GM04504 (cell line): ENCODE data around the gene SPARCL1.
"Not testable (repeated sequence)": the region's sequence is repeated elsewhere in the genome, so short reads cannot be mapped to it uniquely, and the experiment has no call there.

Source experiments
- DNase-seq: peaks from one replicate; pipeline ENCODE4 v3.0.0-alpha.2; 2012; ENCODE audit warnings: low read depth

The SPARCL1 gene

DNA sequence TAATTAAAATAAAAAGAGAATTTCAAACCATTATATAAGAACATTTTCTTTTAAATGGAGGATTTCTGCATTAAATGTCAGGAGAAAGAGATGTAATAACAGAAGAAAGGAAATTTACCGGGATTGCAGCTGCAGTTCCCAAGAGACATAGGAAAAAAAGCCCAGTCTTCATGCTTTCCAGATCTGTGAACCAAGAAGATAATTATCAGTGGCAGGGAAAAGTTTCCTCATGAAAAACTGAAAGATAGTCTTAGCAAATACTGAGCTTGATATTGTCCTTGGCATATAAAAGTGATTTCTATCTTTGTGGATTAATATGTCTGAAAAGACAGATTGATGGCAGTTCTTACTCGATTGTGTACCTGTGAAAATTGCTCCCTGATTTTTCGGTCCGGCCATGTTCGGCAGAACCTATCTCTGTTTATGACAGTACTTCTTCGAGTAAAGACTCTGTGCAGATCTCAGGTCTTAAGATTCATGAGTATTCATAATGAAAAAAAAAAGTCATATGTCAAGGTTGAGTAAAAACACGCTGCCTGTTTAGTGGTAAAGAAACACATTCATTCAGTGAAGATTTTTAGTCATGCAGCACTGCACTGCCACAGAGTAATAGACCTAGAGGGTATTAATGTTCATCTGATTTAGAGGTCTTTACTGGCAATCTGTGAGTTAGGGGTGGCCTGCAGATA lies 29.6 kb downstream of the SPARCL1 start:
- DNase-seq = no peak

DNA sequence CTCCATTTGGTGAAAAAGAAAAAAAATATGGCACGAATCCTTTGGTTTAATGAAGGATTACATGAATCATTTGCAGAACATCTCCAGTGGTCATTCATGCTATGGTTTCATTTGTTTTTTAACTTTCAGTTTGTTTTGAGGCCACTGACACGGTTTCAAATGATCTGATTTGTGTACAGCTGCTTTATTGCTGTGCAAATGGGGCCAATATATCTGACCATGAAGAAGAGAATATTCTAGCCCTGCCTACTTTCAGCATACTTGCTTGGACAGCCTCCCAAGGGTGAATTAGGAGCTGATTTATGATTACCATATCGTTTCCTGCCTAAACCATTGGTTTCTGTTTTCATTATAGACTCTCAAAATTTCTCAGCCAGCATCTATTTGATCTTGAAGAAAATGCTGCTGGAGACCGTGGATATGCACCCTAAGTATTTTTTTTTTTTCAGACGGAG lies 30.7 kb downstream of the SPARCL1 start:
- DNase-seq = peak; percentile 73

DNA sequence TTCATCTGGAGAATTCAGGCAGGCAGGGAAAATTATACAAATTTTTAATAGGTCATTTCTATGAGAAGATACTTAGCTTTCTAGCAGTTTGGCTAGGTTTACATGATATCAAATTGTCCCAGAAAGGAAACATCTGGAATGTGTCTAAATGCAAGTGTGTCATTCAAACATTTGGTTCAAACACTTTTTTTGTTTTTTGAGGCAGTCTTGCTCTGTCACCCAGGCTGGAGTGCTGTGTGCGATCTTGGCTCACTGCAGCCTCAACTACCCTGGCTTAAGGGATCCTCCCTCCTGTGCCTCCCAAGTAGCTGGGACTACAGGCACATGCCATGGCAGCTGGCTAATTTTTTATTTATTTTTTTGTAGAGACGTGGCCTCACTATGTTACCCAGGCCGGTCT lies 31.6 kb downstream of the SPARCL1 start:
- DNase-seq = no peak

DNA sequence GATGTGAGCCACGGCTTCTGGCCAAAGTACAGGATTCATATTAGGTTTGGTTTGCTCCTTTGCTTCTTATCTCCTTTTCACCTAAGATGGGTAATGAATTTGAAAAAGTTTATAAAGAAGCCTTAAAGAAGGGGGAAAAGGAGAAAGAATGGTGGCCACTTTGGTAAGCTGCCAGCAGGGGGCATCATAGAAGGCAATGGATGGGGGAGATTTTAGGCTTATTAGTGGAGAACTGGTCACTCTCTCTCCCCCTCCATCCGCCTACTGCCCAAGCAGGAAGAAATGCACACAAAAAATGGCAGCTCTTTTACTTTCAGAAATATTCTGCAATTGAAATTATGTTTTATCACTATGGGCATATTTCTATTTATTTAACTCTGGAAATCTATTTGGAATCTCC lies 32.0 kb downstream of the SPARCL1 start:
- no peak for DNase-seq

DNA sequence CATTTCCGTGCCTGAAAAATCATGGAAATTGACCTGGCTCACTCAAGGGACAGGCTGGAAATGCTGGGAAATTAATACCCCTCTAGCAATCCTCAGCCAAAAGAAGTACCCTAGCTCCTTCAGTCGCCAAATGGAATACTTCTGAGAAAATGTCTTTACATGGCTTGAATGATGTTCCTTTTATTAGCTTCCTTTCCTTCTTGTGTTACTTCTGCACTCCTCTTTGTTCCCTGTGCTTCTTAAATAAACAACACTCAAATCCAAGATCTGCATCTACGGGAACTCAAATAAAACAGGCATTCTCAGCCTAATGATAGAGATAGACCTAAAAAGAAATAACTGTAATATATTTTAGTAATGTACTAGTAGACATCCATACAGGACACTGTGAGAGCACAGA lies 36.1 kb downstream of the SPARCL1 start:
- no peak for DNase-seq

DNA sequence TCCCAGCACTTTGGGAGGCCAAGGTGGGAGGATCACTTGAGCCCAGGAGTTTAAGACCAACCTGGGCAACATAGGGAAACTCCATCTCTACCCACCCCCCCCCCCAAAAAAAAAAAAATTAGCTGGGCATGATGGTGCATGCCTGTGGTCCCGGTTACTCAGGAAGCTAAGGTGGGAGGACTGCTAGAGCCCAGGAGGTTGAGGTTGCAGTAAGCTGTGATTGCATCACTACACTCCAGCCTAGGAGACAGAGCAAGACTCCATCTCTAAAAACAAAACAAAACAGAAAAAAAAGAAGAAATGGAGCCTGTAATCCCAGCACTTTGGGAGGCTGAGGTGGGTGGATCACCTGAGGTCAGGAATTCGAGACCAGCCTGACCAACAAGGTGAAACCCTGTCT lies 37.3 kb downstream of the SPARCL1 start:
- DNase-seq = not testable (repeated sequence)

DNA sequence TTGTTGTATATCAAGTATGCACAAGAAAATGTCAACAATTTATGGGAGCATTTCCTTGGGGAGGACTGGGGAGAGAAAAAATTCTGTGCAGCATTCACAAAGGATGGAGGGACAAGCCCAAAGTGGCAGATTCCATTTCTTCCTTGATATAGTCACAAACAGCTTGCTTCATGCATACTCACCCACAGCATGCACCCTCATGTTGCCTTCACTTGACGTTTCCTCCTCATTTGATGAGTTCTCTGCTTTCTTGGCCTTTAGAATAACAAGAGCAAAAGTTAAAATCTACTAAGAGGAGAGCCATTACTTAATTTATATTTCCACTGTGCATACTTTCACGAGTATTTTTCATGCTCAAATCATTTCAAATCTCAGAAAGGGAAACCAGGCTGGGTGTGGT lies 37.7 kb downstream of the SPARCL1 start:
- DNase-seq = no peak

DNA sequence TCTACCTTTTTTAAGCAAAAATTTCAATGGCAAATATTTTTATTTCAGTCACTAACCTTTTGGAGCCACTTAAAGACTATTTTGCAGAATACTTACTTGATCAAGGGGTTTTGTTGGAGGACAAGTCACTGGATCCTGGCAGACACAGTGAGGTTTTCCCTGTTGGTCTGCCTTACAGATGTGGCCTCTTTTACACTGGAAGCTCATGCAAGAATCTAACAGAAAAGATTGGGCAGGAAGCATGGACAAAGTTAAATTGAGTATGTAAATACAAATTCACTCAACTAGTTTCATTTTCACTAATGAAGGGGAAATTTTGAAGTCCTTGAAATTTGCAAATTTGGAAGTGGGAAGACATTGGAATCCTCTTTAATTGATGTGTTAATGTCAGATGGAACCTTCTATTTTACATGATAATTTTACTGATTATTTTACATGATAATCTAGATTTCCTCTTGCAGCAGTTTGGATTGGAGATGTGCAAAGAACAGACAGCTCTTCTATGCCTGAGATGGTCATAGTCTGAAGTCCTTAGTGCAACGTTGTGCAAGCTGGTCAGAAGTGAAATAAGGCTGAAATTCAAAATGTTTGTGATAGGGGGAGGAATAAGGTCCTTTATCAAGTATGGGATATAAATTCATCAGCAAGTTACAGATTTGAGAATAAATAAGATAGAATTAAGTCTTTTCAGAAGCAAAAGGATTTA lies 38.4 kb downstream of the SPARCL1 start:
- DNase-seq = no peak

DNA sequence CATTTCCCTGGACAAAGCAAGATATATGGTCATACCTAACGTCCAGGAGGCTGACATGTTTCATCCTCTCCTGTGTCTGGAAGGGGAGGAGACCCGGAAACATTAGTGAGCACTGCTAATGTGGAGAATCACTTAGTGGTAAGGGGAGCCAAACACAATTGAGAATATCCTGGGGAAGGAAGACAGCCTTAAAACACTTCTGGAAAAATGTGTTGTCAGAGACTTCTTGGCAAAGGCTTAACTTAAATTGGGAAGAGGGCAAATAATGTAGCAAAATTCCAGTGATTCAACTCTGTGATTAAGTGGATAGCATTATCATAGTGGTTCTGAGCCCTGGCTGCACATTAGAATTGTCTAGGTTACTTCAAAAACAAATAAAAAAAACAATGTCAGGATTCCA lies 39.5 kb downstream of the SPARCL1 start:
- peak; percentile 10 for DNase-seq

DNA sequence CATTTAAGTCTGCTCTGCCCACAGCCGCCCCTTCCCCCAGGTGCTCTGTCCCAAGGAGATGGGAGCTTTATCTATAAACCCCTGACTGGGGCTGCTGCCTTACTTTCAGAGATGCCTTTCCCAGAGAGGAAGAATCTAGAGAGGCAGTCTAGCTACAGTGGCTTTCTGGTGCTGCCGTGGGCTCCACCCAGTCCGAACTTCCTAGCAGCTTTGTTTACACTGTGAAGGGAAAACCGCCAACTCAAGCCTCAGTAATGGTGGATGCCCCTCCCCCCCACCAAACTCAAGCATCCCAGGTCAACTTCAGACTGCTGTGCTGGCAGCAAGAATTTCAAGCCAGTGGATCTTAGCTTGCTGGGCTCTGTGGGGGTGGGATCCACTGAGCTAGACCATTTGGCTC lies 40.5 kb downstream of the SPARCL1 start:
- DNase-seq = not testable (repeated sequence)

DNA sequence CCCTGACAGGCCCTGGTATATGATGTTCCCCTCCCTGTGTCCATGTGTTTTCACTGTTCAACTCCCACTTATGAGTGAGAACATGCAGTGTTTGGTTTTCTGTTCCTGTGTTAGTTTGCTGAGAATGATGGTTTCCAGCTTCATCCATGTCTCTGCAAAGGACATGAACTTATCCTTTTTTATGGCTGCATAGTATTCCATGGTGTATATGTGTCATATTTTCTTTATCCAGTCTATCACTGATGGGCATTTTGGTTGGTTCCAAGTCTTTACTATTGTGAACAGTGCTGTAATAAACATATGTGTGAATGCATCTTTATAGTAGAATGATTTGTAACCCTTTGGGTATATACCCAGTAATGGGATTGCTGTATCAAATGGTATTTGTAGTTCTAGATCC lies 45.9 kb downstream of the SPARCL1 start:
- DNase-seq = not testable (repeated sequence)

DNA sequence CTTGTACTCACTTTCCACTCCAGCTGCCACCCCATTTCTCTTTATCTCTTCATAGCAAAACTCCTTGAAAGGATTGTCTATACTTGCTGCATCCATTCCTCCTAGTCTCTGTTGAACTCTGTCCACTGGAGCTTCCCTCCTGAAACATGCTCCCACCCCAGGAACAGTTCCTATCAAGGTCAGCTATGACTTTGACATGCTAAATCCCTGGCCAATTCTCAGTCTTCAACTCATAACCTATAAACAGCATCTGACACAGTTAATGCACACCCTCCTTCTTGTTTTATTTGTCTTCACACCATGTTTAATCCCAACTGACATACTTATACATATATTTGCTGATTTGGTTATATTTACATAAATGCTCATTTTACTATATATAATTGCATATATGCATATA lies 47.8 kb downstream of the SPARCL1 start:
- DNase-seq = no peak

DNA sequence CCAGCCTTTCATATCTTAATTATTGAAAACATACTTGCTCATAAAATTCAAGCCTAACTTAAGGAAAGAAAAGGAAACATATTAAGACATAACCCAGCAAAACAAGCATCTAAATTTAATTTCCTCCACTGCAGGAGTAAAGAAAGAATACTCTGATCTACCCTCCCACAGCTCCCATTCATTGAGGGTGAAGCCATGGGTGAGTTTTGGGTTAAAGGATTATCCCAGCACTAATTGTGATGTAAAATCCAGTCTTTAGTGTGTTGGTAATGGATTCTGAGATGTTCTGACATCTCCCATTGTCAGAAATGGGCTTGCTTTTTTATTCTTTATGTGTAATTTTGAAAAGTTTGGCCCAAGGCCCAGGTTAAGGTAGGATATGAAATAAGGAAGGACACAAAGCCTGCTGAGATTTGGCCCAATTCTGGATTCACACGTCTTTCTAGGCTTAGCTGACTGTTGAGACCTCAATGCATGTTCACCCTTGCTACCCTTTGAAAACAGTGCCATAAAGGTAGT lies 50.4 kb downstream of the SPARCL1 start:
- no peak for DNase-seq

DNA sequence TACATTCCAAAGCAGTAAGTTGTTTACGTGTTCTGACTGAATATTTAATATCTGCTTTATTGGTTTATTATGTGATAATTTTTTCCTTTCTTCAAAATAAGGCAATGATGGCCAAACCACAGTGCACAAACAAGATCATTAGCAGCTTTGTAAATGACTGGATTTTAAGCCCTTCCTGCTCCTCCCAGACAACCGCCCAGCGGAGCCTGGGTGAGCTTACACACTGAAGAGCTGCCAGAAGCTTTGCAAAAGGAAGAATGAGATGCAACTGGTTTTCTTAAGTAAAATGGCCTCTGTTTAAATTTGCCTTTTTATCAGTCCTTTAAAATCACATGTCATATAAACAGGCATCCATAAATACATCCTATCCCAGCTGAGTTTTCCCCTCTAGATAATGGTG lies 52.2 kb downstream of the SPARCL1 start:
- DNase-seq = no peak

DNA sequence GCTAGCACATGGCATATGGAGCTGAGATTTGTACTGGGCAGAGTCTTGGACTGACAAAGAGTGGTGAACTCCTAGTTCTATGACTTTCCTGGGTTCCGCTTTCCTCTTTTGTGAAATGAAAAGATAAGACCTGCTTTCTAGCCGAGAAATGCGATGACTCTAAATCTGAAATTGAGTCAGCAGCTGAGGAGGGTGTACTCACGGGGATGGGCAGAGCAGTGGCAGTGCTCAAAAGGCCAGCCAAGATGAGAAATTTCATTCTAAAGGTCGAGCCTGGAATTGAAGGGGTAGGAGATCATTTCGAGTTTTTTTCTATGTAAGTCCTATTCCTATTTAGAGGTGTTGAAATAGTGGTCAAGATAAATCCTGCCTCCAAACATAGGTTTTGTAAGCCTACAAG lies 59.8 kb downstream of the SPARCL1 start:
- DNase-seq = no peak

DNA sequence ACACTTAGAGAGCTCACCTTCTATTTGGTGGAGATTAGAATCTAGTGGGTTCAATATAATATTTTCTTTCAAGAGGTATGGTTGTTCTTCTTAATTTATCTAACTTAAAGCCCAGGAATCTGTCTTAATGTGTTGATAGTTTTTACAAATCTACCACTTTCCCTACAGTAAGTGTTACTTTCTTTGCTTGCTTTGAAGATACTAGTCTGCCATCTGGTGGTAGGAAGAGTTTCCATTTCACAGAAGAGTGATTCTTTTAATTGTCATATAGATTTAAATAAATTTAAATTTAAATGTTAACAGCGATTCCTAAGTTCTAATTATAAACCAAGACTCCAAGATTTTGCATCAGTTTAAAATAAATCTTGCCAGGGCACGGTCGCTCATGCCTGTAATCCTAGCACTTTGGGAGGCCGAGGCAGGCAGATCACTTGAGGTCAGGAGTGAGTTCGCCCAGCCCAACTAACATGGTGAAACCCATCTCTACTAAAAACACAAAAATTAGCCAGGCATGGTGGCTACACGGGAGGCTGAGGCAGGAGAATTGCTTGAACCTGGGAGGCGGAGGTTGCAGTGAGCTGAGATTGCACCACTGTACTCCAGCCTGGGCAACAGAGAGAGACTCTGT lies 63.3 kb downstream of the SPARCL1 start:
- peak; percentile 23 for DNase-seq

DNA sequence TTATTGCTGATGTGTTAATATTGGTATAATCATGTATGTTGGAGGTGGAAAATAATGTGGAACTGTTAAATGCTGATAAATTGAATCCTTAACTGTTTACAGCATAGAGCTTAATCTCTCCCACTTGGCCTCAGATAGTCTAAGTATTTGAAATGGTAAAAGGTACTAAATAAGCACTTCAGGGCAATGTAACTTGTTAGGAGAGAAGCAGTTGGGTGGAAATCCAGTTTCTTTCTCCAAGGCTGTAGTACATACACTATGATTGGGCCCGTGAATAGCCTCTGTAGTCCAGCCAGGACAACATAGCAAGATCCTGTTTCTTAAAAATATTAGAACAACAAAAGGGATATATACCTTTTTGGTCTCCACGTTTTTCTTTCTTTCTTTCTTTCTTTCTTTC lies 67.1 kb downstream of the SPARCL1 start:
- DNase-seq = no peak

DNA sequence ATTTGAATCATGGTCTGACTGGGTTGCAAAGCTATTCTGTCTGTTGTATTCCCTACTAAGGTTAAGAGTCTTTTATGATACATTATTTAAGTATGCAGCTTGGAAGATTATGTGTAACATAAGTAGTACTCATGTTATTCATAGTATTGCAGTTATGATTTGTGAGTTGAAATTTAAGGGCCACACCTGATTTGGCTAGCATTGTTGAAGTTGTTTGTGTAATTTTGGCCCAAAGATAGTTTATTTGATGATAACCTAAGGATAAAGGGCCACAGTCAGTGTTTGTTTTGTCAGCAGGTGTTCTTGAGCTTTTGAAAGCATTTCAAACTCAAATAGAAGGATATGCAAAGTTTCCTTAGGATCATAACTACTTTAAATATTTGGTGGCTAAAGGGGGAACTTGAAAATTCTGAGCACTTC lies 67.9 kb downstream of the SPARCL1 start:
- no peak for DNase-seq

DNA sequence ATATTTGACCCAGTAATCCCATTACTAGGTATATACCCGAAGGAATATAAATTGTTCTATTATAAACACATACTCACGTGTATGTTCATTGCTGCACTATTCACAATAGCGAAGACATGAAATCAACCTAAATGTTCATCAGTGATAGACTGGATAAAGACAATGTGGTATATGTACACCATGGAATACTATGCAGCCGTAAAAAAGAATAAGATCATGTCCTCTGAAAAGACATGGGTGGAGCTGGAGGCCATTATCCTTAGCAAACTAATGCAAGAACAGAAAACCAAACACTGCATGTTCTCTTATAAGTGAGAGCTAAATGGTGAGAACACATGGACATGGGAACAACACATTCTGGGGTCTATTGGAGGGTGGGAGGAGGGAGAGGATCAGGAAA lies 70.3 kb downstream of the SPARCL1 start:
- no peak for DNase-seq

DNA sequence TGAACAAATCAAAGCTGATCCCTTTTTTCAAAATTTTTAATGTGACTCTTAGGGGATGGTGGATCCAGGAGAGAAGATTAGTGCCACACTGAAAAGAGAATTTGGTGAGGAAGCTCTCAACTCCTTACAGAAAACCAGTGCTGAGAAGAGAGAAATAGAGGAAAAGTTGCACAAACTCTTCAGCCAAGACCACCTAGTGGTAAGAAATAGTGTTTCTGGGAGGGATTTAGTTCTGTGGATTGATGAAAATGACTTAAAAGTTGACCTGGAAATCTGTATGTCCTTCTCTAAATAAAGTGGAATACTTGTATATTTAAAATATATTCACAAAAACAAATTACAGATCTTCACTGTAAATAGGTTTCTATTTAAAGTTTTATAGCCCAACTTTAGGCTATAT lies 77.6 kb downstream of the SPARCL1 start:
- DNase-seq = no peak

DNA sequence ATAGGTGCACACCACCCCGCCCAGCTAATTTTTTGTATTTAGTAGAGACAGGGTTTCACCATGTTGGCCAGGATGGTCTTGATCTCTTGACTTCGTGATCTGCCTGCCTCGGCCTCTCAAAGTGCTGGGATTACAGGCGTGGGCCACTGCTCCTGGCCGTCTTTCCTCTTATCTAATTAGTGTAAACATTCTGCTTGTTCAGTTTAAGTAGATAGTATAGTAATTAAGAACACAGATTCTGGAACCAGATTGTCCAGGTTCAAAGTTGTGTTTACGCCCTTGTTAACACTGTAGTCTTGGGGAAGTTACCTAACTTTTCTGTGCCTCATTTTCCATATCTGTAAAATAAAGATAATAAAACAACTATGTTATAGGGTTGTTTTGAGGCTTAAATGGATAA lies 82.8 kb downstream of the SPARCL1 start:
- not testable (repeated sequence) for DNase-seq

DNA sequence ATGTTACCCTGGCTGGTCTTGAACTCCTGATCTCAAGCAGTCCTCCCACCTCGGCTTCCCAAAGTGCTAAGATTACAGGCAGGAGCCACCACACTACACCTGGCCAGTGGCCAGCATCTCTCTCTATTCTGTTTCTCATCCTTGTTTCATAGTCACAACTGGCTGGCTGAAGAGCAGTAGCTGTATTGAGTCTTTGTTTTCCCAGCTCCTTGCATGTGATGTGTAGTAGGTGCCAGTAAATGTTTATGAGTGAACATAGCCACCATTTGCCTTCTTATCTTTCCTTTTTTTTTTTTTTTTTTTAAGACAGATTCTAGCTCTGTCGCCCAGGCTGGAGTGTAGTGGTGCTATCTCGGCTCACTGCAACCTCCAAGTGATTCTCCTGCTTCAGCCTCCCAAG lies 83.2 kb downstream of the SPARCL1 start:
- no peak for DNase-seq

DNA sequence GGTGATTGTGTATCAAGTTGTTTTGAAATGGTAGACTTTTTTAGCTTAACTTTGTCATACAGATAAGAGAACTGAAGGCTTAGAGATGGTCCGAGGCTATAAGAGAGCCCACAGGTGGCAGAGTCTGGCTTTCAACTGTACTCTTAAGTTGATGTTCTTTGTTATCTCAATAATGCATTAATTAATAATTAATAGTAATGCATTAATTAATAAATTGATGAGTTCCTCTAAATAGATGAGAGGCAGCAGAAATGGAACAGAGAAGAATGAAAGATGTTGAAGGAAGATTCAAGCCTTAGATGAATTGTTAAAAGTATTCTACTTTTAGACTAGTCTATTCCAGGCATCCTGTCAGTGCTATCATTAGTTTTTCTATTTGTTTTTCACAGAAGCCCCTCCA lies 84.4 kb downstream of the SPARCL1 start:
- DNase-seq = no peak
